GM23338 (cell line): Measurements from ENCODE around the gene RDH5. TPM values are rescaled to one million over a fixed set of nuclear protein-coding genes. Genes with fewer than 3 reads are reported as not detected.
A peak's percentile ranks its signal among the peaks of the same experiment; 100 is the strongest.

ENCODE experiments used
- ATAC-seq: fragments of 200-7000 bp; cut with Tn5 transposase; 3 replicates; pipeline ENCODE4 v1.9.1; 2020
- DNase-seq: peaks from one replicate; pipeline ENCODE4 v3.0.0-alpha.2; 2015; ENCODE audit warnings: low spot score
- H2AFZ ChIP-seq: fragments of 200-600 bp; sonication (generic); 2 replicates; pipeline ENCODE4 v1.8.0; 2016; ENCODE audit warnings: antibody characterized with exemption, mild to moderate bottlenecking, moderate library complexity
- H3F3A ChIP-seq: fragments of 200-600 bp; sonication (generic); replicated peaks from 2 replicates; pipeline ENCODE4 v1.8.0; 2017; ENCODE audit warnings: antibody characterized with exemption, mixed run types, low read depth
- H3K27ac ChIP-seq: fragments of 200-600 bp; sonication (generic); 2 replicates; pipeline ENCODE4 v1.6.1; 2016; ENCODE audit warnings: low read depth
- H3K27me3 ChIP-seq: fragments of 200-600 bp; sonication (generic); 2 replicates; pipeline ENCODE4 v1.8.0; 2016; ENCODE audit warnings: mild to moderate bottlenecking, mixed run types, moderate library complexity; ENCODE audit not compliant: insufficient read depth
- H3K36me3 ChIP-seq: fragments of 200-600 bp; sonication (generic); 2 replicates; pipeline ENCODE4 v1.8.0; 2016; ENCODE audit warnings: mild to moderate bottlenecking; ENCODE audit not compliant: insufficient read depth
- H3K4me1 ChIP-seq: fragments of 200-600 bp; sonication (generic); 2 replicates; pipeline ENCODE4 v1.8.0; 2016; ENCODE audit warnings: mild to moderate bottlenecking, moderate library complexity; ENCODE audit not compliant: insufficient read depth
- H3K4me2 ChIP-seq: fragments of 200-600 bp; sonication (generic); 2 replicates; pipeline ENCODE4 v1.7.1; 2017; ENCODE audit warnings: mixed run types
- H3K4me3 ChIP-seq: fragments of 200-600 bp; sonication (generic); 2 replicates; pipeline ENCODE4 v1.6.1; 2016; ENCODE audit warnings: mixed run types
- H3K79me2 ChIP-seq: fragments of 200-600 bp; sonication (generic); replicated peaks from 2 replicates; pipeline ENCODE4 v1.8.0; 2017; ENCODE audit warnings: mild to moderate bottlenecking; ENCODE audit not compliant: insufficient read depth
- H3K9me2 ChIP-seq: fragments of 200-600 bp; sonication (generic); 2 replicates; pipeline ENCODE4 v1.8.0; 2017; ENCODE audit not compliant: insufficient read depth
- H4K20me1 ChIP-seq: fragments of 200-600 bp; sonication (generic); replicated peaks from 2 replicates; pipeline ENCODE4 v1.8.0; 2017; ENCODE audit warnings: mild to moderate bottlenecking; ENCODE audit not compliant: insufficient read depth
- H3K27ac Mint-ChIP-seq: 2 replicates; pipeline ENCODE4 v1.8.0; 2020; ENCODE audit warnings: inconsistent platforms, mild to moderate bottlenecking, moderate library complexity, mixed read lengths
- H3K27me3 Mint-ChIP-seq: 3 replicates; pipeline ENCODE4 v1.8.0; 2022; ENCODE audit warnings: low read depth, mild to moderate bottlenecking, moderate library complexity, mixed read lengths, inconsistent platforms; ENCODE audit not compliant: insufficient read depth, poor library complexity
- H3K36me3 Mint-ChIP-seq: 3 replicates; pipeline ENCODE4 v1.8.0; 2021; ENCODE audit warnings: low read depth, mild to moderate bottlenecking, inconsistent platforms, moderate library complexity, mixed read lengths
- H3K4me1 Mint-ChIP-seq: 3 replicates; pipeline ENCODE4 v1.8.0; 2020; ENCODE audit warnings: mild to moderate bottlenecking, inconsistent platforms, mixed read lengths
- H3K4me3 Mint-ChIP-seq: 3 replicates; pipeline ENCODE4 v1.8.0; 2021; ENCODE audit warnings: moderate library complexity, mild to moderate bottlenecking, inconsistent platforms, mixed read lengths
- H3K9me3 Mint-ChIP-seq: 3 replicates; pipeline ENCODE4 v1.8.0; 2020; ENCODE audit warnings: moderate library complexity, mild to moderate bottlenecking, inconsistent platforms, mixed read lengths
- CTCF ChIP-seq, 2 experiments: fragments of 200-600 bp in 1 of 2; sonication (generic) in 1 of 2; conservative IDR thresholded peaks; 2 replicates each; pipeline versions ENCODE4 v1.5.1 to v1.6.1; 2016 to 2017; ENCODE audit warnings: antibody characterized with exemption in 2 of 2, low read depth in 2 of 2, mild to moderate bottlenecking in 2 of 2, moderate library complexity in 1 of 2
- ETS1 ChIP-seq: IDR thresholded peaks from 2 replicates; pipeline ENCODE4 v1.6.1; 2016; ENCODE audit warnings: antibody characterized with exemption
- EZH2 ChIP-seq: fragments of 200-600 bp; sonication (generic); IDR thresholded peaks from one replicate; pipeline ENCODE4 v1.8.0; 2017; ENCODE audit warnings: antibody characterized with exemption, mild to moderate bottlenecking, low read depth; ENCODE audit not compliant: unreplicated experiment
- EZH2phosphoT487 ChIP-seq: fragments of 200-600 bp; sonication (generic); IDR thresholded peaks from one replicate; pipeline ENCODE4 v1.8.1; 2018; ENCODE audit warnings: antibody characterized with exemption; ENCODE audit not compliant: unreplicated experiment
- NANOG ChIP-seq: IDR thresholded peaks from 2 replicates; pipeline ENCODE4 v1.6.1; 2016; ENCODE audit warnings: antibody characterized with exemption, borderline replicate concordance
- POLR2AphosphoS5 ChIP-seq: IDR thresholded peaks from 2 replicates; pipeline ENCODE4 v1.6.1; 2016; ENCODE audit warnings: antibody characterized with exemption, low read depth
- REST ChIP-seq: IDR thresholded peaks from one replicate; pipeline ENCODE4 v1.6.1; 2018; ENCODE audit warnings: antibody characterized with exemption; ENCODE audit not compliant: unreplicated experiment
- ZNF114 ChIP-seq: fragments of 250-450 bp; sonication (Bioruptor Pico); IDR thresholded peaks from 2 replicates; pipeline ENCODE4 v1.5.0; 2020; ENCODE audit warnings: mild to moderate bottlenecking, moderate library complexity
- ZNF331 ChIP-seq: fragments of 250-450 bp; sonication (Bioruptor Pico); IDR thresholded peaks from 2 replicates; pipeline ENCODE4 v1.5.0; 2020; ENCODE audit warnings: low read depth, mild to moderate bottlenecking, moderate library complexity
- polyA plus RNA-seq: library from polyadenylated mRNA; unstranded; fragments of >200 nt; fragmentation: Nextera tagmentation; extraction: Ambion mirVana; gene quantifications from 2 replicates; pipeline ENCODE4 v1.2.1, GENCODE V29; 2016
- total RNA-seq: library from RNA; depleted of rRNA; stranded (reverse); fragments of >200 nt; shearing (Covaris generic); gene quantifications from 2 replicates; pipeline ENCODE4 v1.2.3, GENCODE V29; 2014

RDH5 gene
- total and polyA plus RNA-seq, 2 experiments from 2014 or later = 3.9 to 7.5 TPM

GRCh38 chr12:55748230-55748993, 28.2 kb downstream of the RDH5 start:
- H3K27me3 ChIP-seq = no peaks in the 10 kb centered on the region
- ATAC-seq (no peak), DNase-seq (no peak)
- peaks cover 58% of the 10 kb centered on the region for H3K4me1 ChIP-seq
- H3K27ac Mint-ChIP-seq = no peak overlapping the region
- peaks cover 26% of the 10 kb centered on the region for H3F3A ChIP-seq
- H2AFZ ChIP-seq = no peak overlapping the region
- no peaks in the 10 kb centered on the region for H3K9me3 Mint-ChIP-seq
- TF ChIP-seq ETS1 (no peak), ZNF331 (CRISPR knock-in tag) (no peak), CTCF (conservative IDR thresholded peaks at IDR 0.05; ENCODE audit: low read depth in 2 of 2) (no peak), REST (no peak)
- peaks cover 28% of the 10 kb centered on the region for H3K36me3 ChIP-seq
- 0 out of 2 replicates have a peak, but pooled peaks cover 7% of the 10 kb centered on the region for H3K9me2 ChIP-seq
- peaks cover 16% of the 10 kb centered on the region for H3K27me3 Mint-ChIP-seq
- peak overlapping the region; percentile 28; the same call in 1 of the 2 replicates for H3K4me3 ChIP-seq
- peak overlapping the region; percentile 85 for H3K4me2 ChIP-seq
- no peak overlapping the region; the same call in 2 of the 3 replicates for H3K4me3 Mint-ChIP-seq
- H4K20me1 ChIP-seq = peaks cover 41% of the 10 kb centered on the region
- H3K36me3 Mint-ChIP-seq = peaks cover 66% of the 10 kb centered on the region
- no peak overlapping the region for H3K27ac ChIP-seq
- H3K4me1 Mint-ChIP-seq = peaks cover 56% of the 10 kb centered on the region
- peaks cover 47% of the 10 kb centered on the region for H3K79me2 ChIP-seq

- Histone ChIP-seq H3K79me2 (no peaks in the 10 kb centered on the region), H3K27ac (no peak overlapping the region; the same call in 1 of the 2 replicates), H2AFZ (no peak overlapping the region), H3K4me3 (no peak overlapping the region), H3F3A (peaks cover 17% of the 10 kb centered on the region; the same call in 1 of the 2 replicates), H4K20me1 (peaks cover 48% of the 10 kb centered on the region), H3K9me2 (0 out of 2 replicates have a peak, but pooled peaks cover 3% of the 10 kb centered on the region), H3K27me3 (no peaks in the 10 kb centered on the region), H3K4me2 (no peak overlapping the region), H3K4me1 (peaks cover 8% of the 10 kb centered on the region; the same call in 1 of the 2 replicates), H3K36me3 (peaks cover 42% of the 10 kb centered on the region)
- Mint-ChIP-seq H3K27me3 (peaks cover 9% of the 10 kb centered on the region), H3K9me3 (no peaks in the 10 kb centered on the region; the same call in 2 of the 3 replicates), H3K27ac (peak overlapping the region; percentile 8; the same call in 1 of the 2 replicates), H3K4me1 (peaks cover 25% of the 10 kb centered on the region), H3K36me3 (peaks cover 78% of the 10 kb centered on the region), H3K4me3 (no peak overlapping the region)
- ATAC-seq = peak; percentile 13
- no peak for DNase-seq
- TF ChIP-seq NANOG = no peak
- TF ChIP-seq CTCF (conservative IDR thresholded peaks at IDR 0.05; ENCODE audit: low read depth in 2 of 2) = no peak
- no peak for TF ChIP-seq REST
- TF ChIP-seq EZH2 = no peak
- no peak for TF ChIP-seq EZH2phosphoT487
- TF ChIP-seq ZNF114 = no peak
- no peak for TF ChIP-seq ZNF331 (CRISPR knock-in tag)
- no peak; the same call in 1 of the 2 replicates for TF ChIP-seq POLR2AphosphoS5
Measured at GRCh38 chr12:55755246-55755645, 35.1 kb downstream of the RDH5 start.
